Fibroblast of lung (primary cell): ENCODE measurements around the gene PDE4D.

Experiments used
- EZH2 ChIP-seq: IDR thresholded peaks from 2 replicates; pipeline ENCODE4 v1.5.1; 2012; ENCODE audit warnings: low read length, control low read depth, mild to moderate bottlenecking; ENCODE audit errors: missing control alignments
- TF ChIP-seq, protein P1 (sequence below), 2 donors: IDR thresholded peaks in 1 of 2; conservative IDR thresholded peaks in 1 of 2; 1 replicate in 1 of 2; 2 replicates in 1 of 2; pipeline ENCODE4 v1.5.1; 2011 to 2012; ENCODE audit warnings: low read length in 2 of 2, control low read depth in 1 of 2, inconsistent platforms in 1 of 2, low read depth in 1 of 2, mild to moderate bottlenecking in 1 of 2

DNA sequence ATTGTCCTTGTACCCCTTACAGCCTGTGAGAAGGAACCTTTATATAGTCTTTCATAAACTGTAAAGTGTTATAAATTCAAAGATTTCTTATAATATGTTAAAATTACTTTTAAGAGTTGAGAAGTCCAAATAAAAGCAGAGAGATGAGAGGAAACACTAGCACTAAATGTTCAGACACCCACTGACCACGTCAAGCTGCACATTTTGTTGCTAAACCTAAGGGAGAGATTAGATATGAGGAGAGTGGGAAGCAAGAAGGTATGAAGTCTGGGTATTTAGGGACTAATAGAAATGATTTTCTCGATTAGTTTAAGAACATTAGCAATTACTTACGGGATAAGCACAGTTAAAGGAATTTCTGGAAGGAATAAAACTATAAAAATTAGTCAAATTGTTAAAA lies 803.8 kb downstream of the PDE4D start:
- TF ChIP-seq, protein P1, sequence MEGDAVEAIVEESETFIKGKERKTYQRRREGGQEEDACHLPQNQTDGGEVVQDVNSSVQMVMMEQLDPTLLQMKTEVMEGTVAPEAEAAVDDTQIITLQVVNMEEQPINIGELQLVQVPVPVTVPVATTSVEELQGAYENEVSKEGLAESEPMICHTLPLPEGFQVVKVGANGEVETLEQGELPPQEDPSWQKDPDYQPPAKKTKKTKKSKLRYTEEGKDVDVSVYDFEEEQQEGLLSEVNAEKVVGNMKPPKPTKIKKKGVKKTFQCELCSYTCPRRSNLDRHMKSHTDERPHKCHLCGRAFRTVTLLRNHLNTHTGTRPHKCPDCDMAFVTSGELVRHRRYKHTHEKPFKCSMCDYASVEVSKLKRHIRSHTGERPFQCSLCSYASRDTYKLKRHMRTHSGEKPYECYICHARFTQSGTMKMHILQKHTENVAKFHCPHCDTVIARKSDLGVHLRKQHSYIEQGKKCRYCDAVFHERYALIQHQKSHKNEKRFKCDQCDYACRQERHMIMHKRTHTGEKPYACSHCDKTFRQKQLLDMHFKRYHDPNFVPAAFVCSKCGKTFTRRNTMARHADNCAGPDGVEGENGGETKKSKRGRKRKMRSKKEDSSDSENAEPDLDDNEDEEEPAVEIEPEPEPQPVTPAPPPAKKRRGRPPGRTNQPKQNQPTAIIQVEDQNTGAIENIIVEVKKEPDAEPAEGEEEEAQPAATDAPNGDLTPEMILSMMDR (conservative IDR thresholded peaks at IDR 0.05 in 1 of 2, IDR thresholded peaks at IDR 0.05 in 1 of 2; ENCODE audit: low read depth in 1 of 2, low read length in 2 of 2): no peak
- TF ChIP-seq EZH2: no peak
